GM12873 (cell line): ENCODE results near the gene EPAS1.

Source experiments
- TF ChIP-seq, protein P1 (sequence below): IDR thresholded peaks from 2 replicates; pipeline ENCODE4 v1.5.1; 2012; ENCODE audit warnings: low read depth, mild to moderate bottlenecking, moderate library complexity, low read length, control low read depth; ENCODE audit not compliant: insufficient read depth; ENCODE audit errors: missing control alignments

EPAS1 gene

GRCh38 chr2:46337208-46337994, 40.2 kb downstream of the EPAS1 start:
- TF ChIP-seq, protein P1, sequence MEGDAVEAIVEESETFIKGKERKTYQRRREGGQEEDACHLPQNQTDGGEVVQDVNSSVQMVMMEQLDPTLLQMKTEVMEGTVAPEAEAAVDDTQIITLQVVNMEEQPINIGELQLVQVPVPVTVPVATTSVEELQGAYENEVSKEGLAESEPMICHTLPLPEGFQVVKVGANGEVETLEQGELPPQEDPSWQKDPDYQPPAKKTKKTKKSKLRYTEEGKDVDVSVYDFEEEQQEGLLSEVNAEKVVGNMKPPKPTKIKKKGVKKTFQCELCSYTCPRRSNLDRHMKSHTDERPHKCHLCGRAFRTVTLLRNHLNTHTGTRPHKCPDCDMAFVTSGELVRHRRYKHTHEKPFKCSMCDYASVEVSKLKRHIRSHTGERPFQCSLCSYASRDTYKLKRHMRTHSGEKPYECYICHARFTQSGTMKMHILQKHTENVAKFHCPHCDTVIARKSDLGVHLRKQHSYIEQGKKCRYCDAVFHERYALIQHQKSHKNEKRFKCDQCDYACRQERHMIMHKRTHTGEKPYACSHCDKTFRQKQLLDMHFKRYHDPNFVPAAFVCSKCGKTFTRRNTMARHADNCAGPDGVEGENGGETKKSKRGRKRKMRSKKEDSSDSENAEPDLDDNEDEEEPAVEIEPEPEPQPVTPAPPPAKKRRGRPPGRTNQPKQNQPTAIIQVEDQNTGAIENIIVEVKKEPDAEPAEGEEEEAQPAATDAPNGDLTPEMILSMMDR, result no peak

- TF ChIP-seq, protein P1, result no peak
These were observed 41.5 kb downstream of the EPAS1 start for GRCh38 chr2:46338674-46339073.

DNA sequence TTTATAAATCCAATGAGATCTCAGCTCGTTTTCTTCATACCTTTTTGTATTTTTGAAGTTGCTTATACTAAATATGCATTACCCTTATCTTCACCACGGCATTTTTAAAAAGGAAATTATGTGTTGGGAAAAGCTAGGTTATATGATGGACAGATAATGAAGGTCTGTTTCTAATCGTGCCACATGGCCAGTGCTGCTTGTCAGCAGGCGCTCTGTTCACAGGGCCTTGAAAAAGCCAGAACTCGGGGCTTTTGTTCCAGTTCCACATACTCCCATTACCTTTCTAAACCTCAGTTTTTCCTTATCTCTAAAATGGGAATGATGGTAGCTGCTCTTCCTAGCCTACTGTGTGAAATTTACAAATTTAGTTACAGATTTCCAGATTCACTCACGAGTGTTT, 42.0 kb downstream of the EPAS1 start:
- TF ChIP-seq, protein P1, result no peak

- TF ChIP-seq, protein P1, result no peak
These were observed 42.7 kb downstream of the EPAS1 start for GRCh38 chr2:46339676-46340459.

- TF ChIP-seq, protein P1, result no peak
These were observed 43.7 kb downstream of the EPAS1 start for GRCh38 chr2:46340740-46341420.

DNA sequence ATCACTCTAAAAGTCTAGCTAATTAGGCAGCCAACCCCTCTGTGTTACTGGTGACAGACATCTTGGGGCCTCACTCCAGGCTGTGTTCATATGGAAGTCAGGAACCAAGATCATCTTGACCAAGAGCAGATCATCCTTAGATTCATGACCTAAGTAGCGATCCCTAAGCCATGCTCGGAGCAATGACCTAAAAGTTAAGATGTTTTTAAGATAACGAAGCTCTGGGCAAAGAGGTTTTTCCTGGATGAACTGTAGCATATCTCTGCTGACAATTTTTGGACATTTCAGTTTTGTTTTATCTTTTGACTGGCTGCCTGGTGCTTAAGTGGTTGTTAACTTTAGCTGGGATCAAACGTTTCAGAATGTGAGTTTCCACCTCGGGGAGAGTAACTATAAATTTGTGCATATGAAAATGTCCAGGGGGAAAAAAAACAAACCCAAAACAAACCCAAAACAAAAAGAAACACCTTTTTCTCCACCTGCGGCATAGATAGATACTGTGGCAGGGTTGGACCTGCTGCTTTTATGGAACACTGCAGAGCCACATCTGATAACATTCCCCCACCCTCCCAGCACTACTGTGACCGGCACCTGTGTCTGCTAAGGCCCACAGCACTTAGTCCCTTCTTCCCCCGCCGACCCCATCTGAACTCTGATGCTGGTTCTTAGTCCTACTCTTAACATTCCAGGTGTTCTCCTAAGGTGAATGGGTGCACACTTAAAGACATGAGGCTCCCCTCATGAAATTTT, 45.5 kb downstream of the EPAS1 start:
- TF ChIP-seq, protein P1, result no peak
